ENCODE measurements around the gene CD37. TPM values are rescaled to one million over a fixed set of nuclear protein-coding genes. Genes with fewer than 3 reads are reported as not detected.
A peak's percentile ranks its signal among the peaks of the same experiment; 100 is the strongest.

CD37 gene
- total and polyA plus RNA-seq, 10 of the 15 experiments (the other 5 are each of a cell fraction or from before 2014, with no cell fraction given) = 34.1 to 359 (median 108) TPM

DNA sequence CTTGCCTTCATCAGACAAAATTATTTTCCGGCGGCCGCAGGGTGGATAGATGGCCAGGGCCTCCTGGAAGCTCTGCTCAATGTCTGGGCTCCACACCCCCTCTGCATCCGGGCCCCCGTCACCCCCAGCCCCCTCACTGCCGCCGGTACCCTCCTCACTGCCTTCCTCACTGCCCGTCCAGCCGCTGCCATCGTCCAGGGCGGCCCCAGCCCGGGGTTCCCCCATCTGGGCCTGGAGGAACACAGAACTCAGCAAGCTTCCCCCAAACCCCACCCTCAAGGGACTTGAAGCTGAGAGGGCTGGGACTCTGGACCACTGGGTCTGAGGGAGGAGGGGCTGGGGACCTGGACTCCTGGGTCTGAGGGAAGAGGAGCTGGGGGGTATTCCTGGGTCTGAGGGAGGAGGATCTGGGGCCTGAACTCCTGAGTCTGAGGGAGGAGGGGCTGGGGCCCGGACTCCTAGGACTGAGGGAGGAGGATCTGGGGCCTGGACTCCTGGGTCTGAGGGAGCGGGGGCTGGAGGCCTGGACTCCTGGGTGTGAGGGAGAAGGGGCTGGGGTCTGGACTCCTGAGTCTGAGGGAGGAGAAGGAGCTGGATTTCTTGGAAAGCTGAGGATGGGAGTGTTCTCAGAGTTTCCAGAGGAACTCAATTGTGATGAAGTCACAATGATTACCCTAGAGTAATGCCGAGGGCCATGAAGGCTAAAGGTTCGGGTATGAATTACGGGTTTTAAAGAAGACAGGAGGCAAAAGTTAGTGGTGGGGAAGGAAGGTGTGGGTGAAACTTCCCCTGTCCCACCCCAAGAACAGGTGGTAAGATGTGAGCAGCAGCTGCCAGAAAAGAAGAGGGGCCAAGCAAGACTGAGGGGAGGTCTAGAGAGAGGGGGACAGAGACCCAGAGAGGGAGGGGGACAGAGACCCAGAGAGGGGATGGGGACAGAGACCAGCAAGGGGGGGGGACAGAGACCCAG lies 24.9 kb downstream of the CD37 start:
- BruUV-seq (replicated peaks) = no TSS peak
- Histone ChIP-seq H3K4me3 (no peak overlapping the region), H3K4me2 (ENCODE audit: control insufficient read depth, insufficient read depth) (no peak overlapping the region), H4K20me1 (ENCODE audit: control insufficient read depth, insufficient read depth) (no peaks in the 10 kb centered on the region), H3K9ac (ENCODE audit: control insufficient read depth, insufficient read depth, low read length) (no peak overlapping the region), H3K4me1 (ENCODE audit: control insufficient read depth, insufficient read depth, low read length) (peaks cover 7% of the 10 kb centered on the region), H2AFZ (ENCODE audit: control insufficient read depth, low read depth, low read length) (no peak overlapping the region), H3K27me3 (replicated peaks in 1 of 2; ENCODE audit: control insufficient read depth in 2 of 2, insufficient read depth in 2 of 2, low read length in 1 of 2) (peaks cover 12 to 17% of the 10 kb centered on the region in 2 experiments; a peak in 3 of 4 replicates), H3K79me2 (ENCODE audit: control insufficient read depth, insufficient read depth, low read length) (no peaks in the 10 kb centered on the region), H3K36me3 (ENCODE audit: control insufficient read depth in 2 of 2, insufficient read depth in 2 of 2, low read length in 1 of 2) (no peaks in the 10 kb centered on the region), H3K27ac (ENCODE audit: control insufficient read depth, insufficient read depth) (no peak overlapping the region), H3K9me3 (replicated peaks; ENCODE audit: control insufficient read depth, insufficient read depth, low read length) (no peaks in the 10 kb centered on the region; the same call in 2 of the 3 replicates)
- 24% methylated on average over 13 of the region's 17 CpGs for WGBS (ENCODE audit: insufficient coverage, insufficient replicate concordance, low lambda C conversion rate, missing lambda C conversion rate)
- intact Hi-C loops (cut with micrococcal nuclease; ENCODE audit: unreplicated experiment) (no loop called here), in situ Hi-C loops (cut with MboI) (no loop called here)
- CTCF ChIA-PET = interaction anchor here (0.6 to 0.7 kb wide), 3 partner anchors 57 to 487 kb away, joined by 3 to 4 read pairs (median 3); no protein-coding TSS in a partner anchor
- RAD21 ChIA-PET (ENCODE audit: unreplicated experiment) = interaction anchor here (0.6 to 1.1 kb wide), 2 partner anchors 34 to 572 kb away, joined by 3 to 6 read pairs; no protein-coding TSS in a partner anchor
- FAIRE-seq (no peak), ATAC-seq (no peak), DNase-seq (ENCODE audit: low read depth, low spot score) (no peak)
- TF ChIP-seq RB1 (IDR thresholded peaks at IDR 0.05; ENCODE audit: borderline replicate concordance) (no peak), ZNF384 (IDR thresholded peaks at IDR 0.05; ENCODE audit: borderline replicate concordance, low read depth, low read length) (no peak), SIN3A (IDR thresholded peaks at IDR 0.05; ENCODE audit: low read depth, low read length) (no peak), TCF12 (IDR thresholded peaks at IDR 0.05; ENCODE audit: low read depth, low read length) (0 out of 2 replicates have a peak, but pooled peaks have one; percentile 4)
- TF ChIP-seq, protein P1, sequence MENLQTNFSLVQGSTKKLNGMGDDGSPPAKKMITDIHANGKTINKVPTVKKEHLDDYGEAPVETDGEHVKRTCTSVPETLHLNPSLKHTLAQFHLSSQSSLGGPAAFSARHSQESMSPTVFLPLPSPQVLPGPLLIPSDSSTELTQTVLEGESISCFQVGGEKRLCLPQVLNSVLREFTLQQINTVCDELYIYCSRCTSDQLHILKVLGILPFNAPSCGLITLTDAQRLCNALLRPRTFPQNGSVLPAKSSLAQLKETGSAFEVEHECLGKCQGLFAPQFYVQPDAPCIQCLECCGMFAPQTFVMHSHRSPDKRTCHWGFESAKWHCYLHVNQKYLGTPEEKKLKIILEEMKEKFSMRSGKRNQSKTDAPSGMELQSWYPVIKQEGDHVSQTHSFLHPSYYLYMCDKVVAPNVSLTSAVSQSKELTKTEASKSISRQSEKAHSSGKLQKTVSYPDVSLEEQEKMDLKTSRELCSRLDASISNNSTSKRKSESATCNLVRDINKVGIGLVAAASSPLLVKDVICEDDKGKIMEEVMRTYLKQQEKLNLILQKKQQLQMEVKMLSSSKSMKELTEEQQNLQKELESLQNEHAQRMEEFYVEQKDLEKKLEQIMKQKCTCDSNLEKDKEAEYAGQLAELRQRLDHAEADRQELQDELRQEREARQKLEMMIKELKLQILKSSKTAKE (IDR thresholded peaks at IDR 0.05; ENCODE audit: low read depth, poor library complexity, severe bottlenecking) = no peak
- TF ChIP-seq, protein P2, sequence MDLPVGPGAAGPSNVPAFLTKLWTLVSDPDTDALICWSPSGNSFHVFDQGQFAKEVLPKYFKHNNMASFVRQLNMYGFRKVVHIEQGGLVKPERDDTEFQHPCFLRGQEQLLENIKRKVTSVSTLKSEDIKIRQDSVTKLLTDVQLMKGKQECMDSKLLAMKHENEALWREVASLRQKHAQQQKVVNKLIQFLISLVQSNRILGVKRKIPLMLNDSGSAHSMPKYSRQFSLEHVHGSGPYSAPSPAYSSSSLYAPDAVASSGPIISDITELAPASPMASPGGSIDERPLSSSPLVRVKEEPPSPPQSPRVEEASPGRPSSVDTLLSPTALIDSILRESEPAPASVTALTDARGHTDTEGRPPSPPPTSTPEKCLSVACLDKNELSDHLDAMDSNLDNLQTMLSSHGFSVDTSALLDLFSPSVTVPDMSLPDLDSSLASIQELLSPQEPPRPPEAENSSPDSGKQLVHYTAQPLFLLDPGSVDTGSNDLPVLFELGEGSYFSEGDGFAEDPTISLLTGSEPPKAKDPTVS (IDR thresholded peaks at IDR 0.05; ENCODE audit: low read depth, low read length) = no peak
- TF ChIP-seq, protein P3, sequence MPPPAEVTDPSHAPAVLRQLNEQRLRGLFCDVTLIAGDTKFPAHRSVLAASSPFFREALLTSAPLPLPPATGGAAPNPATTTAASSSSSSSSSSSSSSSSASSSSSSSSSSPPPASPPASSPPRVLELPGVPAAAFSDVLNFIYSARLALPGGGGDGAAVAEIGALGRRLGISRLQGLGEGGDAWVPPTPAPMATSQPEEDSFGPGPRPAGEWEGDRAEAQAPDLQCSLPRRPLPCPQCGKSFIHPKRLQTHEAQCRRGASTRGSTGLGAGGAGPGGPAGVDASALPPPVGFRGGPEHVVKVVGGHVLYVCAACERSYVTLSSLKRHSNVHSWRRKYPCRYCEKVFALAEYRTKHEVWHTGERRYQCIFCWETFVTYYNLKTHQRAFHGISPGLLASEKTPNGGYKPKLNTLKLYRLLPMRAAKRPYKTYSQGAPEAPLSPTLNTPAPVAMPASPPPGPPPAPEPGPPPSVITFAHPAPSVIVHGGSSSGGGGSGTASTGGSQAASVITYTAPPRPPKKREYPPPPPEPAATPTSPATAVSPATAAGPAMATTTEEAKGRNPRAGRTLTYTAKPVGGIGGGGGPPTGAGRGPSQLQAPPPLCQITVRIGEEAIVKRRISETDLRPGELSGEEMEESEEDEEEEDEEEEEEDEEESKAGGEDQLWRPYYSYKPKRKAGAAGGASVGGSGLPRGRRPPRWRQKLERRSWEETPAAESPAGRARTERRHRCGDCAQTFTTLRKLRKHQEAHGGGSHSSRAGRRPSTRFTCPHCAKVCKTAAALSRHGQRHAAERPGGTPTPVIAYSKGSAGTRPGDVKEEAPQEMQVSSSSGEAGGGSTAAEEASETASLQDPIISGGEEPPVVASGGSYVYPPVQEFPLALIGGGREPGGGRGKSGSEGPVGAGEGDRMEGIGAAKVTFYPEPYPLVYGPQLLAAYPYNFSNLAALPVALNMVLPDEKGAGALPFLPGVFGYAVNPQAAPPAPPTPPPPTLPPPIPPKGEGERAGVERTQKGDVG (CRISPR knock-in tag; IDR thresholded peaks at IDR 0.05) = no peak
- TF ChIP-seq, protein P4, sequence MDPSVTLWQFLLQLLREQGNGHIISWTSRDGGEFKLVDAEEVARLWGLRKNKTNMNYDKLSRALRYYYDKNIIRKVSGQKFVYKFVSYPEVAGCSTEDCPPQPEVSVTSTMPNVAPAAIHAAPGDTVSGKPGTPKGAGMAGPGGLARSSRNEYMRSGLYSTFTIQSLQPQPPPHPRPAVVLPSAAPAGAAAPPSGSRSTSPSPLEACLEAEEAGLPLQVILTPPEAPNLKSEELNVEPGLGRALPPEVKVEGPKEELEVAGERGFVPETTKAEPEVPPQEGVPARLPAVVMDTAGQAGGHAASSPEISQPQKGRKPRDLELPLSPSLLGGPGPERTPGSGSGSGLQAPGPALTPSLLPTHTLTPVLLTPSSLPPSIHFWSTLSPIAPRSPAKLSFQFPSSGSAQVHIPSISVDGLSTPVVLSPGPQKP (IDR thresholded peaks at IDR 0.05; ENCODE audit: low read depth, low read length) = no peak
- SMC1A ChIA-PET (ENCODE audit: uncharacterized antibody, unreplicated experiment) = interaction anchor here (0.8 kb wide), 1 partner anchor 9 kb away, joined by 3 read pairs; no protein-coding TSS in a partner anchor
- POLR2A ChIA-PET = interaction anchor here (0.5 to 0.7 kb wide), 4 partner anchors 20 to 99 kb away, joined by 3 to 6 read pairs (median 4); no protein-coding TSS in a partner anchor

All from GM12878 (cell line).